Omental fat pad (tissue), 4 donors: ENCODE results near the gene ST3GAL3. TPM values are rescaled to one million over a fixed set of nuclear protein-coding genes. Genes with fewer than 3 reads are reported as not detected.

Source experiments
- ATAC-seq: fragments of 150-250 bp; one replicate; pipeline ENCODE4 v1.9.1; 2016; ENCODE audit warnings: mild to moderate bottlenecking, moderate library complexity; ENCODE audit not compliant: low FRiP score
- DNase-seq: peaks from one replicate; pipeline ENCODE4 v3.0.0-alpha.2; 2019; ENCODE audit warnings: low spot score
- CTCF ChIP-seq, 3 donors: fragments of 450-650 bp; IDR thresholded peaks; one replicate each; pipeline ENCODE4 v1.5.1; 2016 to 2017; ENCODE audit warnings: antibody characterized with exemption in 3 of 3, mild to moderate bottlenecking in 3 of 3, moderate library complexity in 2 of 3
- total RNA-seq, 4 donors: library from RNA; depleted of rRNA; stranded (reverse); fragments of >200 nt; gene quantifications; one replicate each; pipeline ENCODE4 v1.1.0, GENCODE V29; 2016

ST3GAL3 gene
- total RNA-seq, 4 donors from 2014 or later: 13.4 to 23.9 (median 20.1) TPM

- no peak for ATAC-seq
- DNase-seq: no peak
- TF ChIP-seq CTCF (IDR thresholded peaks at IDR 0.05): no peak
These were observed 75.8 kb downstream of the ST3GAL3 start for GRCh38 chr1:43783096-43783670.

- TF ChIP-seq CTCF (IDR thresholded peaks at IDR 0.05): no peak
- no peak for ATAC-seq
- DNase-seq: no peak
These were observed 76.4 kb downstream of the ST3GAL3 start for GRCh38 chr1:43783671-43784205.

GRCh38 chr1:43786201-43786958 lies 79.0 kb downstream of the ST3GAL3 start:
- DNase-seq (no peak), ATAC-seq (no peak)
- TF ChIP-seq CTCF (IDR thresholded peaks at IDR 0.05): no peak

- no peak for TF ChIP-seq CTCF (IDR thresholded peaks at IDR 0.05)
- DNase-seq: no peak
- ATAC-seq: no peak
These were observed 79.6 kb downstream of the ST3GAL3 start for GRCh38 chr1:43786960-43787359.

GRCh38 chr1:43789604-43790550 lies 82.5 kb downstream of the ST3GAL3 start:
- no peak for DNase-seq
- no peak for ATAC-seq
- TF ChIP-seq CTCF (IDR thresholded peaks at IDR 0.05): no peak

- DNase-seq (no peak), ATAC-seq (no peak)
- no peak for TF ChIP-seq CTCF (IDR thresholded peaks at IDR 0.05)
These were observed 83.9 kb downstream of the ST3GAL3 start for GRCh38 chr1:43791243-43791642.
